Caki2 (cell line): ENCODE measurements around the gene PSRC1. TPM values are rescaled to one million over a fixed set of nuclear protein-coding genes. Genes with fewer than 3 reads are reported as not detected.

Experiments
- DNase-seq: peaks from one replicate; pipeline ENCODE4 v3.0.0-alpha.2; 2015; ENCODE audit warnings: low read depth
- in situ Hi-C: cut with HindIII; loops from 2 replicates; pipeline ENCODE4 v1.10.0; 2016; ENCODE audit warnings: low sequenced_read_pairs, low pct_unique_long_range_greater_than_20kb, mixed read lengths
- total RNA-seq: library from RNA; depleted of rRNA; stranded (reverse); fragments of >200 nt; shearing (Covaris generic); gene quantifications from 2 replicates; pipeline ENCODE4 v1.2.3, GENCODE V29; 2014; ENCODE audit warnings: low replicate concordance

PSRC1 gene
- total RNA-seq, 1 experiment from 2014 or later: 27.6 TPM

- in situ Hi-C loops: no loop called here
- no peak for DNase-seq
Observed at GRCh38 chr1:109275706-109276345, 7.1 kb downstream of the PSRC1 start.

GRCh38 chr1:109274533-109275476 is 8.1 kb downstream of the PSRC1 start:
- in situ Hi-C loops: no loop called here

GRCh38 chr1:109273570-109274288 is 9.2 kb downstream of the PSRC1 start:
- DNase-seq: no peak
- in situ Hi-C loops: no loop called here

More at GRCh38 chr1:109274533-109275476, 8.1 kb downstream of the PSRC1 start:
- peak; percentile 85 for DNase-seq

- in situ Hi-C loops: no loop called here
- no peak for DNase-seq
Observed at GRCh38 chr1:109272831-109273547, 10.0 kb downstream of the PSRC1 start.

GRCh38 chr1:109272021-109272799 is 10.7 kb downstream of the PSRC1 start:
- in situ Hi-C loops: no loop called here
- no peak for DNase-seq

- no peak for DNase-seq
- in situ Hi-C loops: no loop called here
Observed at GRCh38 chr1:109271458-109271857, 11.5 kb downstream of the PSRC1 start.

- DNase-seq: no peak
- in situ Hi-C loops: no loop called here
Observed at GRCh38 chr1:109270623-109271317, 12.2 kb downstream of the PSRC1 start.

GRCh38 chr1:109269981-109270622 is 12.8 kb downstream of the PSRC1 start:
- in situ Hi-C loops: no loop called here
- no peak for DNase-seq

- in situ Hi-C loops: no loop called here
- DNase-seq: no peak
Observed at GRCh38 chr1:109269212-109269980, 13.5 kb downstream of the PSRC1 start.

- in situ Hi-C loops: no loop called here
Observed at GRCh38 chr1:109268431-109269211, 14.3 kb downstream of the PSRC1 start.

GRCh38 chr1:109267743-109268300 is 15.1 kb downstream of the PSRC1 start:
- in situ Hi-C loops: no loop called here
- no peak for DNase-seq

More at GRCh38 chr1:109268431-109269211, 14.3 kb downstream of the PSRC1 start:
- DNase-seq: no peak

GRCh38 chr1:109266965-109267364 is 16.0 kb downstream of the PSRC1 start:
- DNase-seq: no peak
- in situ Hi-C loops: no loop called here

- no peak for DNase-seq
- in situ Hi-C loops: no loop called here
Observed at GRCh38 chr1:109265741-109266330, 17.1 kb downstream of the PSRC1 start.

GRCh38 chr1:109265016-109265415 is 17.9 kb downstream of the PSRC1 start:
- in situ Hi-C loops: no loop called here
- DNase-seq: no peak

- in situ Hi-C loops: no loop called here
Observed at GRCh38 chr1:109264379-109264755, 18.6 kb downstream of the PSRC1 start.

More at GRCh38 chr1:109264379-109264755, 18.6 kb downstream of the PSRC1 start:
- no peak for DNase-seq
